Activated CD8-positive, alpha-beta memory T cell treated with anti-CD3 and anti-CD28 coated beads for 36 hours (primary cell): ENCODE measurements around the gene SMIM34. TPM values are rescaled to one million over a fixed set of nuclear protein-coding genes. Genes with fewer than 3 reads are reported as not detected.
"Not testable (repeated sequence)": the region's sequence is repeated elsewhere in the genome, so short reads cannot be mapped to it uniquely, and the experiment has no call there.

Experiments
- CTCF ChIA-PET: fragments of 350-600 bp; sonication (Branson Sonifier 250); formaldehyde crosslinking; loops from one replicate; lab custom pipeline; 2021; ENCODE audit warnings: antibody characterized with exemption; lab: Charles Lee
- POLR2A ChIA-PET: fragments of 350-600 bp; sonication (Branson Sonifier 250); formaldehyde crosslinking; loops from one replicate; lab custom pipeline; 2021; ENCODE audit warnings: antibody characterized with exemption; lab: Charles Lee
- total RNA-seq, 2 experiments: library from RNA; stranded (reverse); gene quantifications; one replicate each; pipeline ENCODE4 v1.2.3, GENCODE V29; 2021

The SMIM34 gene
- total RNA-seq, 2 experiments from 2014 or later = not detected

GRCh38 chr21:34374940-34375618 lies 48.7 kb downstream of the SMIM34 start, which contains the start of gene SMIM11:
Gene SMIM11 (plus strand): TSS chr21:34375507. CDS start chr21:34379505, 3,998 bp downstream.
- CTCF ChIA-PET, POLR2A ChIA-PET: not testable (repeated sequence)

GRCh38 chr21:34374462-34374861 lies 49.3 kb downstream of the SMIM34 start:
- POLR2A ChIA-PET, CTCF ChIA-PET: not testable (repeated sequence)

DNA sequence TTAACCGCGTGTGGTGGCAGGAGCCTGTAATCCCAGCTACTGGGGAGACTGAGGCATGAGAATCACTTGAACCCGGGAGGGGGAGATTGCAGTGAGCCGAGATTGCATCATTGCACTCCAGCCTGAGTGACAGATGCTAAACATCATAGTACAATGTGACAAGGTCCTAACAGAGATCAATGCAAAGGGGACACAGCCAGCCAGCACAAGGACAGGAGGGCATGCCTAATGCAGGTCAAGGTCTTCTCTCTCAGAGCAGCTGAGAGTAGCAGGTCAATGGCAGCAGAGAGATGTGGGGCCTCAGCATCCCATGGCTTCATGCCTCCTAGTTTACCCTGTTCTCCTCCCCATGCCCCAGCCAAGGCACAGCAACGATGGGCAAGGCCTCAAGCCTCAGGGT lies 51.4 kb downstream of the SMIM34 start:
- ChIA-PET CTCF (no interaction called here), POLR2A (no interaction called here)

DNA sequence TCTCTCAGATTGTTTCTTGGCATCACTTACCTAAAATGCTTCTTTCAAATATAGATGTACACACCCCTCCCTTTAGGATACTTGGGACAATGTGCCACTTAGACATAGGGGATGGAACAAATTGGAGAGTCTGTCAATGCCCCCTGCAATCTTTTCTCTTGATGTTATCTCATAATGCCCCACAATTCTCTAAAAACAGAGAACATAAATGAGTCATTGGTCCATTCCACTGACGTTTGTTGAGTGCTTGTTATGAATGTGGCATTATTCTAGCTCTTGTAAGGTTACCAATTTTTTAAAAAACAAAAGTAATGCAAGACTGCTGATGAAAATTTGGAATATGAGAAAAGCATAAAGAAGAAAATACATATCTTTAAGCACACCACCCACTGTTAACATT lies 54.0 kb downstream of the SMIM34 start:
- CTCF ChIA-PET = no interaction called here
- POLR2A ChIA-PET = no interaction called here

Other genes starting within 250 kb of the SMIM34 start
- gene KCNE2, start 59.9 kb downstream of the SMIM34 start, total RNA-seq = not detected
- 10 to 100 TPM in 1 of 2 experiments, 1 to 10 TPM in 1; 2.4 to 15.1 TPM for gene SMIM11, start 48.4 kb downstream of the SMIM34 start, total RNA-seq
- gene KCNE1, start 88.3 kb upstream of the SMIM34 start, total RNA-seq = under 1 TPM; 0.13 to 0.15 TPM
- gene RCAN1, start 191.2 kb upstream of the SMIM34 start, total RNA-seq = 10 to 100 TPM; 23.2 to 30.0 TPM
- gene CLIC6, start 245.0 kb upstream of the SMIM34 start, total RNA-seq = under 1 TPM; 0.52 to 0.59 TPM